Adrenal gland (tissue), 12 donors: ENCODE data around the gene UNC5A. TPM values are rescaled to one million over a fixed set of nuclear protein-coding genes. Genes with fewer than 3 reads are reported as not detected.
A peak's percentile ranks its signal among the peaks of the same experiment; 100 is the strongest.

Experiments
- DNase-seq, 7 donors: peaks; one replicate each; pipeline ENCODE4 v3.0.0-alpha.2; 2019 to 2020
- H3K27ac ChIP-seq, 5 donors: fragments of 200-600 bp; sonication (generic) in 4 of 5; 1 replicate in 3 of 5; 2 replicates in 2 of 5; pipeline versions ENCODE4 v1.5.1 to v1.8.0; 2016 to 2020; ENCODE audit warnings: mild to moderate bottlenecking in 1 of 5
- H3K27me3 ChIP-seq: fragments of 200-600 bp; 2 replicates; pipeline ENCODE4 v1.8.0; 2021
- H3K36me3 ChIP-seq, 2 donors: fragments of 200-600 bp; replicated peaks in 1 of 2; 1 replicate in 1 of 2; 2 replicates in 1 of 2; pipeline versions ENCODE4 v1.5.1 to v1.8.0; 2018 to 2022
- H3K4me1 ChIP-seq, 2 donors: fragments of 200-600 bp; replicated peaks in 1 of 2; 1 replicate in 1 of 2; 2 replicates in 1 of 2; pipeline versions ENCODE4 v1.5.1 to v1.8.0; 2018 to 2021
- H3K4me3 ChIP-seq, 4 donors: fragments of 200-600 bp; sonication (generic) in 3 of 4; one replicate each; pipeline ENCODE4 v1.5.1; 2016 to 2018
- H3K9me3 ChIP-seq, 3 donors: fragments of 200-600 bp; sonication (generic) in 1 of 3; replicated peaks in 1 of 3; 1 replicate in 2 of 3; 2 replicates in 1 of 3; pipeline versions ENCODE4 v1.5.1 to v1.8.0; 2016 to 2021
- POLR2A ChIP-seq, 2 donors: fragments of 450-650 bp; IDR thresholded peaks; one replicate each; pipeline ENCODE4 v1.6.1; 2017; ENCODE audit warnings: antibody characterized with exemption in 2 of 2, mild to moderate bottlenecking in 2 of 2, moderate library complexity in 1 of 2
- WGBS, 4 donors: extraction: QIAGEN DNeasy Blood & Tissue Kit in 2 of 4; methylation state at CpG; one replicate each; pipeline versions ENCODE4 v1.1.5 to v1.1.7; 2013 to 2017; 5-methylcytosine and 5-hydroxymethylcytosine counted together
- intact Hi-C, 2 donors: fragments of 100-400 bp; cut with DNase I; formaldehyde crosslinking; loops; one replicate each; pipeline versions ENCODE4 v1.14.1 to v1.15.0; 2022 to 2023
- polyA plus RNA-seq, 3 donors: library from polyadenylated mRNA; stranded (reverse); fragments of 200-250 nt in 2 of 3; fragments of 350-450 nt in 1 of 3; fragmentation: Illumina TruSeq in 1 of 3; extraction: RNeasy Lipid Tissue Mini Kit (QIAGEN cat#74804) in 1 of 3; gene quantifications; one replicate each; pipeline ENCODE4 v1.2.3, GENCODE V29; 2013 to 2014
- total RNA-seq, 9 donors: library from RNA; depleted of rRNA in 4 of 9; stranded (reverse); fragments of >200 nt in 4 of 9; fragments of 120-200 nt in 1 of 9; fragmentation: NEBNext Ultra II Directional in 1 of 9; extraction: Animal tissue kit (Norgen Biotek cat#: 25700) in 1 of 9; gene quantifications; one replicate each; pipeline versions ENCODE4 v1.1.0 to v1.2.4, GENCODE V29; 2013 to 2023
- TF ChIP-seq, protein P1 (sequence below), 6 experiments: fragments of 450-650 bp in 4 of 6; fragments of 200-600 bp in 2 of 6; sonication (generic) in 1 of 6; IDR thresholded peaks; 1 replicate in 5 of 6; 2 replicates in 1 of 6; pipeline versions ENCODE4 v1.5.1 to v1.8.0; 2016 to 2021; ENCODE audit warnings: antibody characterized with exemption in 6 of 6, mild to moderate bottlenecking in 2 of 6, moderate library complexity in 1 of 6
- donor health status: healthy with polysubstance abuse.
- donor health status: Bipolar disorder and iron deficiency.
- donor health status: DM: yes; HTN: yes; CAD: no.
- donor health status: DM: no; HTN: no; CAD: no.
- donor health status: DM: no; HTN: no; CAD: no.
- donor health status: DM: yes; HTN: yes; CAD: no.

Gene UNC5A
- total and polyA plus RNA-seq, 12 donors, result 0.06 to 19.7 (median 3.5) TPM; not detected in 2

GRCh38 chr5:176843673-176844072 lies 33.3 kb downstream of the UNC5A start:
- TF ChIP-seq, protein P1, sequence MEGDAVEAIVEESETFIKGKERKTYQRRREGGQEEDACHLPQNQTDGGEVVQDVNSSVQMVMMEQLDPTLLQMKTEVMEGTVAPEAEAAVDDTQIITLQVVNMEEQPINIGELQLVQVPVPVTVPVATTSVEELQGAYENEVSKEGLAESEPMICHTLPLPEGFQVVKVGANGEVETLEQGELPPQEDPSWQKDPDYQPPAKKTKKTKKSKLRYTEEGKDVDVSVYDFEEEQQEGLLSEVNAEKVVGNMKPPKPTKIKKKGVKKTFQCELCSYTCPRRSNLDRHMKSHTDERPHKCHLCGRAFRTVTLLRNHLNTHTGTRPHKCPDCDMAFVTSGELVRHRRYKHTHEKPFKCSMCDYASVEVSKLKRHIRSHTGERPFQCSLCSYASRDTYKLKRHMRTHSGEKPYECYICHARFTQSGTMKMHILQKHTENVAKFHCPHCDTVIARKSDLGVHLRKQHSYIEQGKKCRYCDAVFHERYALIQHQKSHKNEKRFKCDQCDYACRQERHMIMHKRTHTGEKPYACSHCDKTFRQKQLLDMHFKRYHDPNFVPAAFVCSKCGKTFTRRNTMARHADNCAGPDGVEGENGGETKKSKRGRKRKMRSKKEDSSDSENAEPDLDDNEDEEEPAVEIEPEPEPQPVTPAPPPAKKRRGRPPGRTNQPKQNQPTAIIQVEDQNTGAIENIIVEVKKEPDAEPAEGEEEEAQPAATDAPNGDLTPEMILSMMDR (IDR thresholded peaks at IDR 0.05), result no peak
- no peak for TF ChIP-seq POLR2A (IDR thresholded peaks at IDR 0.05)
- Histone ChIP-seq H3K4me3 (no peak overlapping the region), H3K27ac (peak overlapping the region in 1 of 5 donors; percentile 56), H3K27me3 (peaks cover 14% of the 10 kb centered on the region), H3K9me3 (no peaks in the 10 kb centered on the region), H3K36me3 (no peaks in the 10 kb centered on the region), H3K4me1 (no peaks in the 10 kb centered on the region)
- DNase-seq, result no peak
- intact Hi-C loops, result no loop called here
- 52 to 63% (median 56%) methylated on average over 21 of the region's 21 CpGs for WGBS, 4 donors

GRCh38 chr5:176844281-176844680 lies 33.9 kb downstream of the UNC5A start:
- H3K36me3 ChIP-seq, result no peaks in the 10 kb centered on the region
- peak overlapping the region in 1 of 5 donors; percentile 56 for H3K27ac ChIP-seq
- DNase-seq, result no peak
- H3K4me3 ChIP-seq, result no peak overlapping the region
- TF ChIP-seq POLR2A (IDR thresholded peaks at IDR 0.05), result no peak
- TF ChIP-seq, protein P1 (IDR thresholded peaks at IDR 0.05), result no peak
- peaks cover 15% of the 10 kb centered on the region for H3K27me3 ChIP-seq
- no peaks in the 10 kb centered on the region for H3K4me1 ChIP-seq
- 85 to 87% (median 87%) methylated on average over 5 to 10 of the region's 10 CpGs for WGBS, 4 donors
- no peaks in the 10 kb centered on the region for H3K9me3 ChIP-seq
- intact Hi-C loops, result no loop called here

DNA sequence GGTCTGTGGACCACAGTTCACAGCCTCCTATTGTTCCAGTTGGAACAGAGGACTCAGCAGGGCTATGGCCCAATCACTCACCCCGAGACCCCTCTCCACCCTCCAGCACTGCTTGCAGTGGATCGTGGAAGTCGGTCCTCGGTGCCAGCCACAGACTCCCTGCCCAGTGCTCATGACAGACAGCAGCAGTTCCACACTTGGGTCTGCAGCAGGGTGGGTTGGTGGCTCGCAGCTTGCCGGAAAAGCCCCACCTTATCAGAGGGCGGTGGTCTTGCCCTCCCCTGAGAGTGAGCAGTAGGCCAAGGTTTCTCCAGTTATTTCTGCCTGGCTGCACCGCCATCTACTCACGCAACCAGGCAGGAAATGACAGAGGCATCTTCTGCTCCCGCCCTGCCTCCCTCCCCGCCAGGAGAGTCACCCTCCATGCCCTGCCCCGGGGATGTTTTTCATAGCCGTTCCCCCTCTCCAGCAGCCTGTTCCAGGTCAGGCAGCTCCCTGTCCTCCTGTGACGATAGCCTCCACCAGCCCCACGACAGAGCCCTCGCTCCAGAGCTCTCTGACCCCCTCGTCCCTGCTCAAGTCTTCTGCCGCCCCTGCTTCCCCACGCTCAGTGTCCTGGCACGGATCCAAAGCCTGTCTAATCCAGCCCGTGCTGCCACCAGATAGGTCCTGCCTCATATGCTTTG lies 34.5 kb downstream of the UNC5A start:
- no peaks in the 10 kb centered on the region for H3K9me3 ChIP-seq
- DNase-seq, result peak in 3 of 7 donors; percentile 34 to 88 (median 38)
- no peak overlapping the region for H3K4me3 ChIP-seq
- intact Hi-C loops, result no loop called here
- TF ChIP-seq POLR2A (IDR thresholded peaks at IDR 0.05), result no peak
- TF ChIP-seq, protein P1 (IDR thresholded peaks at IDR 0.05), result no peak
- peak overlapping the region in 1 of 5 donors; percentile 69 for H3K27ac ChIP-seq
- H3K27me3 ChIP-seq, result peaks cover 15% of the 10 kb centered on the region
- no peaks in the 10 kb centered on the region for H3K4me1 ChIP-seq
- no peaks in the 10 kb centered on the region for H3K36me3 ChIP-seq
- WGBS, 4 donors, result 52 to 67% (median 65%) methylated on average over 17 to 21 of the region's 21 CpGs

- TF ChIP-seq, protein P1 (IDR thresholded peaks at IDR 0.05), result no peak
- no peak for TF ChIP-seq POLR2A (IDR thresholded peaks at IDR 0.05)
- H3K4me1 ChIP-seq, result no peaks in the 10 kb centered on the region
- peak overlapping the region in 1 of 5 donors; percentile 69 for H3K27ac ChIP-seq
- H3K9me3 ChIP-seq, result no peaks in the 10 kb centered on the region
- no peak for DNase-seq
- no peaks in the 10 kb centered on the region for H3K36me3 ChIP-seq
- intact Hi-C loops, result no loop called here
- H3K27me3 ChIP-seq, result peaks cover 15% of the 10 kb centered on the region
- WGBS, 4 donors, result 47 to 79% (median 63%) methylated on average over 3 to 6 of the region's 6 CpGs
- no peak overlapping the region for H3K4me3 ChIP-seq
Measured at GRCh38 chr5:176845392-176845713, 35.0 kb downstream of the UNC5A start.
